Measurements from ENCODE around the gene ITGB2. TPM values are rescaled to one million over a fixed set of nuclear protein-coding genes. Genes with fewer than 3 reads are reported as not detected.

ITGB2 gene
- total RNA-seq, 1 experiment from 2014 or later, result 0.05 TPM

GRCh38 chr21:44854391-44854663 is 66.4 kb downstream of the ITGB2 start:
- in situ Hi-C loops (cut with HindIII; ENCODE audit: low pct_unique_long_range_greater_than_20kb, low sequenced_read_pairs), result no loop called here
- no peak for DNase-seq (ENCODE audit: low read depth, low spot score)

DNA sequence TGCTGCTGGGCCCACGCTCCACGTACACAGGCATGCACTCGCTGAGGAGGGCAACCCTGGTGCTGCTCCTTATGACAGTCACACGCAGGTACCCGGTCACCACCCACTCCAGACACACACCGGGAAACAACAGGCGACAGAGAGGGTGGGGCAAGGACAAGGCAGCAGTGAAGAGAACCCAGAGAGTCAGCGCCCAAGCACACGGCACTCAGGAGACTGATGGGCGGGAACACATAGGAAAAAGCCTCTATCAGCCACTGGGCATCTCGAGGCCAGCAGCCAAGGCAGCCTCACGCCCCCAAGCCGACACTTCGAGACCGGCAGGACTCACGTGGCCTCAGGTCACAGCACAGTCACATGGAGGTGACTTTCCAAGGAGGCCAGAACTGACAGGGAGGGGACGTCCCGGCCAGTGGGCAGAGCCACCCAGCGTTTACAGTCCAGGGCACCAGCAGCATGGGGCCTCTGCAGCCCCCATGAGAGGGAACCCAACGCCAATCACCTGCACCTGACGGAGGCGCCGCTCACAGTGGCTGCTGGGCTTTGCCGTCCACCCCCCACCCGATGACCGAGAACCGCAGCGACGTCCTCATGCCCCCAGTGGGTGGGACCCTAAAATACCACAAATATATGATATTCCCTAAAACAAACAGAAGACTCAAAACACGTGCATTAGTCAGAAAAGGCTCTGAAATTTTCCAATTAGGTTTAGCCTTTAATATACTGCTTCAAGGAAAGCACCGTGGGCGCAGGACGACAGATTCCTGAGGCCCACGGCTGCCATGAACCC is 66.9 kb downstream of the ITGB2 start:
- in situ Hi-C loops (cut with HindIII; ENCODE audit: low pct_unique_long_range_greater_than_20kb, low sequenced_read_pairs), result no loop called here
- DNase-seq (ENCODE audit: low read depth, low spot score), result no peak

GRCh38 chr21:44850905-44851657 is 69.6 kb downstream of the ITGB2 start:
- no peak for DNase-seq (ENCODE audit: low read depth, low spot score)
- in situ Hi-C loops (cut with HindIII; ENCODE audit: low pct_unique_long_range_greater_than_20kb, low sequenced_read_pairs), result no loop called here

GRCh38 chr21:44850208-44850800 is 70.4 kb downstream of the ITGB2 start:
- no peak for DNase-seq (ENCODE audit: low read depth, low spot score)
- in situ Hi-C loops (cut with HindIII; ENCODE audit: low pct_unique_long_range_greater_than_20kb, low sequenced_read_pairs), result no loop called here

DNA sequence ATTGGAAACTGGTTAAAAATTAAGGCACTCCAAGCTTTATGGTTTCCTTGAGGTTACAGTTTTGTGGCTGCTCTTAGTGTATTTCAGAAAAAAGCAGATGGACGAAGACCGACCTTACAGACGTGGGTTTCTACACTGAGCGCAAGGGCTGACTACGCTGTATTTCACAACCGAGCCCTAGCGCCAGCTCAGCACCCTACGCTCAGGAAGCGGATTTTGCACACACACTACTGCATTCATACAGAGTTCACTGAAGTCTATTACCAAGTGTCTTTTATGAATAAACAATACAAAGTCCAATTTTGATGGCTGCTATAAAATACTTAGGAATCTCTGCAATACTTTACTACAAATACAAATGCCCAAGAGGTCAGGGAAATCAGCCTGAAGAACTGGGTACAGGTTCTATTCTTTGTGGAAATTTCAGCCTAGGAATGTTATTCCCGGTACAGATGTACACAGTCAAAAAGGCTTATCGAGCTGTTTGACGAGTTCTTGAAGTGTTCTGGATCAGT is 71.0 kb downstream of the ITGB2 start:
- DNase-seq (ENCODE audit: low read depth, low spot score), result no peak
- in situ Hi-C loops (cut with HindIII; ENCODE audit: low pct_unique_long_range_greater_than_20kb, low sequenced_read_pairs), result no loop called here

DNA sequence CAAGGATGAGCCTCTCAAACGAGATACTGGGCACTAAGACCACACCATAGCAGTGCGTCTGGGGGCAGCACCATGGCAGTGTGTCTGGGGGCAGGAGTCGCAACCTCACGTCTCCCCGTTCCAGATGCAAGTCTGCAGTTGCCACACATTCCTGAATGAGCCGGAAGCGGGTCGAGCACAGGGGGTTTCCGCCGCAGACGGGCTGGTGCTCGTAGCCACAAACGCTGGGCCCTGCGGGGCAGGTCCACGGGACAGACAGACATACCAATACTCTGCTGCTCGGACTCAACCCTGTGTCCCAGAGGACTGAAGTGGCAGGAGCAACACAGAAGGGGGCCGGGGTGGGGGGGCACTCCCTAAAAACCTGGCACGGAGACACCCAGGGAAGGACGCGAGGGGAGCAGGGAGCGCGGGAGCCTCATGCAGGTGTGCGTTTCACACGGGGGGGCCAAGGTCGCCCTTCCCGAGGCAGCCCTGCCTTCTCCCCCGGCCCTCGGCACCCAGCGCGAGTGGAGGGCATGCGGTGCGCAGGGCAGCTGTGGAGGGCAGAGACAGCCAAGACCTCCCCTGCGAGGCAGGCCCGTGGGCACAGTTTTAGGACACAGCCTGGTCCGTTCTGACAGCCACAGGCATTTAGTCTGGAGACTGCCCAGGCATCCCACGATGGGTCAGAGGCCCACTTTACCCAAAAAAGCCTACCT is 71.7 kb downstream of the ITGB2 start:
- in situ Hi-C loops (cut with HindIII; ENCODE audit: low pct_unique_long_range_greater_than_20kb, low sequenced_read_pairs), result no loop called here
- DNase-seq (ENCODE audit: low read depth, low spot score), result no peak

DNA sequence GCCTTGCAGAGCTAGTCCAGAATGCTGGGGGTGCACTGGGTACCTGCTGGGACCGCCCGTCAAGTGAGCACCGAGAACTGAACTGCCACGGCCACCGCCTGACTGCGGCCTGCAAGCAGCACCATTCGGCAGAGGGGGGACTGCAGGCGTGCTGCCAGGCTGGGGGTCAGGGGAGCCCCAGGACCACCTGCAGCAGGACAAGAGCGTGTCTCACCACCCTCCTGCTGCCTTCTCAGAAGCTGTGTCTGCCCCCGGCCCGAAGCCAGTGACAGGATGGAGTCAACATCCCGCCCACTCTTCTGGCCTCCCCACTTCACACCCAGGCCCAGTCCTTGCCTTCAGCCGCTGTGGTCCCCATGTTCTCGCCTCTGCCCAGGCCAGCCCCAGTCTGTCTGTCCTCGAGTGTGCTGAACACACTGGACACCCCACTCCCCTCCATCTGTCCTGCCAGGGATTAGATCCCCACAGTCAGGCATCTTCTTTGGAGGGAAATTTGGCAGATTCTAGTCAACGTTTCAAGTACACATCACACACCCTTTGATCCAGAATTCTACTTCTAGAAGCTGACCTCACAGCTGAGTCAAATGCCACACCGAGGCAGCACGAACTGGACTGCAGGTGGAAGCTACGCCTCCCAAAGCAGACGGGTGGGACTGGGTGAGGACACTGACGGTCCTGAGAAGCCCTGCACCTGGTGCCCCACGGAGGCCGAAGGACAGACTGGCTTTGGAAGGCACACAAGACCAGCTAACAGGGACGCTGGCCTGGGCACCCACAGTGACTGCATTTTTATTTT is 73.2 kb downstream of the ITGB2 start:
- peak; percentile 14 for DNase-seq (ENCODE audit: low read depth, low spot score)
- in situ Hi-C loops (cut with HindIII; ENCODE audit: low pct_unique_long_range_greater_than_20kb, low sequenced_read_pairs), result no loop called here

DNA sequence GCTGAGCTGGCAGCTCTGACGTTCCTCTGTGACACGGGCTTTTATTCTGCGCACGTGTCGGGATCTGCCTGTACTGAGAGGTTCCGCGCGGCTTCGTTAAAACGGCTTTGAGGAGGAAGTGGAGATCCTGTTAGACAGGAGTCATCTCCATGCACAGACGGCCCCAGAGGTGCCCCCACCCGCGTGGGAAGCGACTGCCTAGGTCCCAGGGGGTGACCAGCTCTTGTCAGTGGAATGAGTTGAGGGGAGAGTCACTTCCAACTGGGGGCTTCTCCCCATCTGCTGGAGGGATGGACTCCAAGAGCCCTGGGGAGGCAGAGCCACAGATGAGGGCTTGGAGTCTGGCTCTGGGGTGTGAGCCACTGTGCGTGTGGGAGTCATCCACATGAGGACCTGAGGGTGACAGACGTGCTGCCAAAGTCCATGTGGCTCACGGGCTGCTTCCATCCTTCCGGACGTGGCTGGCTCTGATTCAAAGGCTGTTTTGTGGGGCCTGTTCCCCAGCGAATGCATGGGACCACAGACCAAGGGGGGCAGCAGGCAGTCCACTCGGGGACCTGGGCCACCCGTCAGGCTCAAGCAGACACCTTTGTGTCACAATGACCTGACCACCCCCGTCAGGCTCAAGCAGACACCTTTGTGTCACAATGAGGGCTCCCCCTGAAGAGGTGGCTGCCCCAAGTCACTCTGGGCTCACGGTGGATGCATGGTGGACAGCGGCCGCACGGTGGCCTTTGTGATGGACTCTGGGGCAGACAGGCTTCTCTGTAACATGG is 74.0 kb downstream of the ITGB2 start:
- in situ Hi-C loops (cut with HindIII; ENCODE audit: low pct_unique_long_range_greater_than_20kb, low sequenced_read_pairs), result no loop called here
- DNase-seq (ENCODE audit: low read depth, low spot score), result peak; percentile 34

GRCh38 chr21:44846224-44846484 is 74.5 kb downstream of the ITGB2 start:
- no peak for DNase-seq (ENCODE audit: low read depth, low spot score)
- in situ Hi-C loops (cut with HindIII; ENCODE audit: low pct_unique_long_range_greater_than_20kb, low sequenced_read_pairs), result no loop called here

DNA sequence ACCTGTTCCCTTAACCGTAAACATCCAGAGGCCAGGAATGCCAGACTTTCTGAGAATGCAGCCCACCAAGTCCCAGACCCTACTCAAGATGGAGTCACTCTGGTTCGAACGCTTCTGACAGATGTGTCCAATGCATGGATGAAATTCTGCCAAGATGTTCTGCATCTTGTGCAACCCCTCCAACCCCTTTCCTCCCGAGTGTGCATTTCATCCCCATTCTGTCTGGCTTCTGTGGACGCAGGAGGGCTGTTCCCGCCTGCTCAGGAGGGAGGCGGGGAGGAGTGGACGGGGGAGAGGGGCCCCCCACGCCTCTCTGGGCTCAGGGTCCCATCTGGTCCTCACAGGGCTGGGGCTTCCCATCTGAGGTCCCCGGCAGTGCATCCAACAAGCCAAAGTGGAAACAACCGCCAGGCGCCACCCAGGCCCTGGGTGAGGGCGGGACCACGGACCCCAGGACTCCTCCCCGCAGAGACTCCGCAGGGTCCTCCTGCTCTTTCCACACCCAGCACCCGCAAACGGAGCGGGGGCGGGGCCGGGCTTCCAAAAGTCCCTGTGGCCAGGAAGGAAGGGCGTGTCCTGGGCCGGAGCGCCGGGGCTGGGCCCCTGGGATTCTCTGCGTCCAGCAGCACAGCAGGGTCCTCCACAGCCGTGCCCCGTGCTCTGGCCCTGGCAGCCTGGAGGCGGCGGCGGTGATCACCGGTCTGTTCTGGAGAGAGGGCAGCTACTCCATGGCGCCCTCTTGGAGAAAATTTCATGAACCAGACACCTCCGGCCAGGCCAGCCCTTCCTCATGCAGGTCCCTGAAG is 75.1 kb downstream of the ITGB2 start:
- in situ Hi-C loops (cut with HindIII; ENCODE audit: low pct_unique_long_range_greater_than_20kb, low sequenced_read_pairs), result no loop called here
- DNase-seq (ENCODE audit: low read depth, low spot score), result peak; percentile 66

- in situ Hi-C loops (cut with HindIII; ENCODE audit: low pct_unique_long_range_greater_than_20kb, low sequenced_read_pairs), result no loop called here
- DNase-seq (ENCODE audit: low read depth, low spot score), result no peak
Measured at GRCh38 chr21:44844256-44844655, 76.4 kb downstream of the ITGB2 start.

GRCh38 chr21:44842721-44843445 is 77.8 kb downstream of the ITGB2 start:
- in situ Hi-C loops (cut with HindIII; ENCODE audit: low pct_unique_long_range_greater_than_20kb, low sequenced_read_pairs), result no loop called here
- no peak for DNase-seq (ENCODE audit: low read depth, low spot score)

DNA sequence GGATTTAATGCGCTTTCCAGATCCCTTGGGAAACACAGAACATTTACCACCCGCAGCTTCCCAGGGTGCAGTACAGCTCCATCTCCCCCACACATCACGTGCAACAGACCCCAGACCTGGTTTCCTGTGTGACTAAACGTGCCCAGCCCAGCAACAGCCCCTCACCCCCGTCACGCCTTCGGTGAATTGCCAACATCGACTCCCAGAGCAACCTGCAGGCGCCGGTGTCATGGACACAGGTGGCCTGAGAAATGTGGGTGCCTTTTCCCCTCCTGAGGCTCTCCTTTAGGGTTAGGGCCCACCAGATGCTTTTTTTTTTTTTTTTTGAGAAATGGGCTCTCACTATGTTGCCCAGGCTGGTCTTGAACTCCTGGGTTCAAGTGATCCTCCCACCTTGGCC is 78.6 kb downstream of the ITGB2 start:
- DNase-seq (ENCODE audit: low read depth, low spot score), result no peak
- in situ Hi-C loops (cut with HindIII; ENCODE audit: low pct_unique_long_range_greater_than_20kb, low sequenced_read_pairs), result no loop called here

- in situ Hi-C loops (cut with HindIII; ENCODE audit: low pct_unique_long_range_greater_than_20kb, low sequenced_read_pairs), result no loop called here
- no peak for DNase-seq (ENCODE audit: low read depth, low spot score)
Measured at GRCh38 chr21:44840771-44841170, 79.9 kb downstream of the ITGB2 start.

- in situ Hi-C loops (cut with HindIII; ENCODE audit: low pct_unique_long_range_greater_than_20kb, low sequenced_read_pairs), result no loop called here
Measured at GRCh38 chr21:44838951-44839350, 81.7 kb downstream of the ITGB2 start.

More at GRCh38 chr21:44838951-44839350, 81.7 kb downstream of the ITGB2 start:
- no peak for DNase-seq (ENCODE audit: low read depth, low spot score)

Data from SK-MEL-5 (cell line).